ENCODE results near the gene GLB1L2. TPM values are rescaled to one million over a fixed set of nuclear protein-coding genes. Genes with fewer than 3 reads are reported as not detected.

GLB1L2 gene
- polyA plus RNA-seq, 1 of the 3 experiments (the other 2 are of a cell fraction), result 3.4 TPM

DNA sequence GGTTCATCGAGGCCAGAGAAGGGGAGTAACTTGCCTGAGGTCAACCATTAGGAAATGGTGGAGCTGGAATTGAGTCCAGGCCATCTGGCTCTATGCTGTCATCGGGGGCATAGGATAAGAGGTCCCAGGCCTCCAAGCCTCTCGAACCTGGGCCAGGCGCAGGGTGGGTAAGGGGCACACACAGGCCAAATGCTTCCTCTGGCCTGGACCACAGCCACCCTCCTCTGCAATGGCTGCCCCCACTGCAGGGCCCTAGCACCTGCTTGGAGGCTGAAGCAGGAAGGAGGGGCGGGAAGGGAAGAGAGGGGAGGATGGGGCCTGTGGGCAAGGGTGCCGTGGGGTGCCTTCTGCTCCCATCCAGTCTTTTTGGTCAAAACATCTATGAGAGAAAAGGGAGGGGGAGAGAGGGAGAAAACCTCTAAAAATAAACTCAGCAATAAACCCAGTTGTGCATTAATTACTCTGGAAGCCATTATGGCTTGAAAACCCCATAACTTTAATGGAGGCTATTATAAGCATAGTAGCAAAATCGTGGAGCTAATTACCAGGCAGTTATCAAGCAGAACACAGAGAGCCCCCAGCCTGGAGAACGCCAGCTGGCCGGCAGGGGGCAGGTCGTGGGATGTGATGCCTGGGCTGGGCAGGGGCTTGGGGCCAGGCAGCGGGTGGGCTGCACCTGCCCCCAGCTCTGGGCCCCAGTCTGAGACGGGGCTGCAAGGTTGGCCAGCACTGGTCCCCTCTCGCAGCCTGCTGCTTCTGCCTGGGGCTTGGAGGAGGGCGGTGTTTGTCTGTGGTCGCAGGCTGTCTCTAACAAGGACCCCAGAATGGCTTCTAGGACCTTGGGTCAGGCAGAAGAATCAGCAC is 59.1 kb downstream of the GLB1L2 start (continued):
- TF ChIP-seq USF2 (IDR thresholded peaks at IDR 0.05; ENCODE audit: borderline replicate concordance, low read depth, low read length), result no peak

GRCh38 chr11:134391656-134392055 is 59.9 kb downstream of the GLB1L2 start:
- CTCF ChIA-PET, result no interaction called here
- no peak overlapping the region for H2AFZ ChIP-seq (ENCODE audit: low read depth)
- 55% methylated on average over 11 of the region's 13 CpGs for WGBS (ENCODE audit: low lambda C conversion rate)
- H3F3A ChIP-seq (replicated peaks; ENCODE audit: insufficient read depth), result no peaks in the 10 kb centered on the region
- TF ChIP-seq, protein P1, sequence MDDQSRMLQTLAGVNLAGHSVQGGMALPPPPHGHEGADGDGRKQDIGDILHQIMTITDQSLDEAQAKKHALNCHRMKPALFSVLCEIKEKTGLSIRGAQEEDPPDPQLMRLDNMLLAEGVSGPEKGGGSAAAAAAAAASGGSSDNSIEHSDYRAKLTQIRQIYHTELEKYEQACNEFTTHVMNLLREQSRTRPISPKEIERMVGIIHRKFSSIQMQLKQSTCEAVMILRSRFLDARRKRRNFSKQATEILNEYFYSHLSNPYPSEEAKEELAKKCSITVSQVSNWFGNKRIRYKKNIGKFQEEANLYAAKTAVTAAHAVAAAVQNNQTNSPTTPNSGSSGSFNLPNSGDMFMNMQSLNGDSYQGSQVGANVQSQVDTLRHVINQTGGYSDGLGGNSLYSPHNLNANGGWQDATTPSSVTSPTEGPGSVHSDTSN (IDR thresholded peaks at IDR 0.05), result no peak
- no peak for TF ChIP-seq GABPA (IDR thresholded peaks at IDR 0.05; ENCODE audit: low read depth)
- no peak for TF ChIP-seq YY1 (IDR thresholded peaks at IDR 0.05; ENCODE audit: low read depth)
- no peak for TF ChIP-seq ELF1 (IDR thresholded peaks at IDR 0.05)
- no peak for TF ChIP-seq IRF3 (IDR thresholded peaks at IDR 0.05; ENCODE audit: low read depth, low read length)
- no peak for TF ChIP-seq GATA2 (CRISPR knock-in tag; IDR thresholded peaks at IDR 0.05)
- TF ChIP-seq CTCF (IDR thresholded peaks at IDR 0.05), result no peak
- TF ChIP-seq RCOR1 (IDR thresholded peaks at IDR 0.05; ENCODE audit: low read length), result no peak
- TF ChIP-seq RFX5 (IDR thresholded peaks at IDR 0.05; ENCODE audit: low read length), result no peak
- no peak for TF ChIP-seq RXRA (IDR thresholded peaks at IDR 0.05; ENCODE audit: borderline replicate concordance, low read depth)
- no peak for TF ChIP-seq TEAD4 (IDR thresholded peaks at IDR 0.05; ENCODE audit: borderline replicate concordance, insufficient read depth)
- TF ChIP-seq FOXM1 (IDR thresholded peaks at IDR 0.05; ENCODE audit: low read depth), result no peak
- no peak for TF ChIP-seq SMC3 (IDR thresholded peaks at IDR 0.05; ENCODE audit: low read depth, low read length)
- TF ChIP-seq EZH2phosphoT487 (IDR thresholded peaks at IDR 0.05; ENCODE audit: borderline replicate concordance, low read depth), result no peak
- H3K9ac ChIP-seq, result no peak overlapping the region
- no peak overlapping the region for H3K27ac ChIP-seq (ENCODE audit: low read depth in 2 of 2, low read length in 1 of 2)
- H3K9me2 ChIP-seq, result no peaks in the 10 kb centered on the region
- H3K36me3 ChIP-seq (replicated peaks in 1 of 2; ENCODE audit: control insufficient read depth in 1 of 2, insufficient read depth in 2 of 2, low read length in 1 of 2), result no peaks in the 10 kb centered on the region
- H4K20me1 ChIP-seq (ENCODE audit: insufficient read depth), result no peaks in the 10 kb centered on the region
- no peaks in the 10 kb centered on the region for H3K79me2 ChIP-seq (ENCODE audit: insufficient read depth)
- H3K4me3 ChIP-seq (ENCODE audit: low read depth in 2 of 2, low read length in 1 of 2), result no peak overlapping the region
- no peaks in the 10 kb centered on the region for H3K27me3 ChIP-seq (ENCODE audit: insufficient read depth)
- DNase-seq, result no peak
- H3K9me3 ChIP-seq, result no peaks in the 10 kb centered on the region
- no peak overlapping the region for H3K4me2 ChIP-seq
- POLR2A ChIA-PET, result no interaction called here
- peaks cover 0 to 5% of the 10 kb centered on the region in 2 experiments; a peak in 1 of 4 replicates for H3K4me1 ChIP-seq (ENCODE audit: control insufficient read depth in 1 of 2, insufficient read depth in 2 of 2, low read depth in 1 of 2, low read length in 1 of 2)
